Keratinocyte (primary cell): Measurements from ENCODE around the gene PPARD.

Experiments used
- EZH2 ChIP-seq: IDR thresholded peaks from one replicate; pipeline ENCODE4 v1.6.1; 2012; ENCODE audit warnings: inconsistent platforms, mild to moderate bottlenecking, low read length, moderate library complexity
- TF ChIP-seq, protein P1 (sequence below), 3 experiments: IDR thresholded peaks in 1 of 3; conservative IDR thresholded peaks in 1 of 3; optimal IDR thresholded peaks in 1 of 3; 2 replicates in 2 of 3; 3 replicates in 1 of 3; pipeline versions ENCODE3 to v1.5.1; 2011; ENCODE audit warnings: low read length in 3 of 3, mild to moderate bottlenecking in 3 of 3, moderate library complexity in 2 of 3, control low read depth in 1 of 3, inconsistent platforms in 1 of 3; ENCODE audit not compliant: insufficient read depth in 2 of 3; ENCODE audit errors: extremely low read depth in 1 of 3

GRCh38 chr6:35396991-35397390, 54.6 kb downstream of the PPARD start:
- TF ChIP-seq, protein P1, sequence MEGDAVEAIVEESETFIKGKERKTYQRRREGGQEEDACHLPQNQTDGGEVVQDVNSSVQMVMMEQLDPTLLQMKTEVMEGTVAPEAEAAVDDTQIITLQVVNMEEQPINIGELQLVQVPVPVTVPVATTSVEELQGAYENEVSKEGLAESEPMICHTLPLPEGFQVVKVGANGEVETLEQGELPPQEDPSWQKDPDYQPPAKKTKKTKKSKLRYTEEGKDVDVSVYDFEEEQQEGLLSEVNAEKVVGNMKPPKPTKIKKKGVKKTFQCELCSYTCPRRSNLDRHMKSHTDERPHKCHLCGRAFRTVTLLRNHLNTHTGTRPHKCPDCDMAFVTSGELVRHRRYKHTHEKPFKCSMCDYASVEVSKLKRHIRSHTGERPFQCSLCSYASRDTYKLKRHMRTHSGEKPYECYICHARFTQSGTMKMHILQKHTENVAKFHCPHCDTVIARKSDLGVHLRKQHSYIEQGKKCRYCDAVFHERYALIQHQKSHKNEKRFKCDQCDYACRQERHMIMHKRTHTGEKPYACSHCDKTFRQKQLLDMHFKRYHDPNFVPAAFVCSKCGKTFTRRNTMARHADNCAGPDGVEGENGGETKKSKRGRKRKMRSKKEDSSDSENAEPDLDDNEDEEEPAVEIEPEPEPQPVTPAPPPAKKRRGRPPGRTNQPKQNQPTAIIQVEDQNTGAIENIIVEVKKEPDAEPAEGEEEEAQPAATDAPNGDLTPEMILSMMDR (optimal IDR thresholded peaks at IDR 0.05 in 1 of 3, IDR thresholded peaks at IDR 0.05 in 1 of 3, conservative IDR thresholded peaks at IDR 0.05 in 1 of 3; ENCODE audit: extremely low read depth in 1 of 3, insufficient read depth in 2 of 3, low read length in 3 of 3) = no peak
- TF ChIP-seq EZH2 = no peak
